PC-3 (cell line): ENCODE data around the gene PIGC. TPM values are rescaled to one million over a fixed set of nuclear protein-coding genes. Genes with fewer than 3 reads are reported as not detected.

Experiments
- ATAC-seq: fragments of 200-7000 bp; cut with Tn5 transposase; 2 replicates; pipeline ENCODE4 v1.9.1; 2020; ENCODE audit warnings: mild to moderate bottlenecking, moderate library complexity
- BruUV-seq: library from RNA; stranded (reverse); fragments of 400-500 nt; replicated peaks from 2 replicates; lab custom pipeline; 2021; lab: Mats Ljungman, UMichigan
- CTCF ChIA-PET: fragments of 300-600 bp; sonication (Branson Sonifier 250); formaldehyde crosslinking; loops from one replicate; lab custom pipeline; 2022; ENCODE audit warnings: antibody characterized with exemption; lab: Charles Lee
- POLR2A ChIA-PET: fragments of 300-600 bp; sonication (Branson Sonifier 250); formaldehyde crosslinking; loops from one replicate; lab custom pipeline; 2022; ENCODE audit warnings: antibody characterized with exemption; ENCODE audit not compliant: unreplicated experiment; lab: Charles Lee
- DNase-seq: peaks from one replicate; pipeline ENCODE4 v3.0.0-alpha.2; 2015
- H2AFZ ChIP-seq: fragments of 300-600 bp; sonication (generic); 2 replicates; pipeline ENCODE4 v1.6.0; 2016; ENCODE audit warnings: antibody characterized with exemption, low read length
- H3F3A ChIP-seq: fragments of 300-600 bp; sonication (generic); one replicate; pipeline ENCODE4 v1.6.0; 2017; ENCODE audit warnings: antibody characterized with exemption, low read length, control low read depth, mild to moderate bottlenecking; ENCODE audit not compliant: unreplicated experiment
- H3K27ac ChIP-seq: fragments of 300-600 bp; sonication (generic); 2 replicates; pipeline ENCODE4 v1.5.1; 2016; ENCODE audit warnings: mild to moderate bottlenecking, low read length
- H3K27me3 ChIP-seq: fragments of 300-600 bp; sonication (generic); 2 replicates; pipeline ENCODE4 v1.6.1; 2016; ENCODE audit warnings: low read length, mixed read lengths
- H3K36me3 ChIP-seq: fragments of 300-600 bp; sonication (generic); 2 replicates; pipeline ENCODE4 v1.6.1; 2016; ENCODE audit warnings: low read depth, mixed run types, low read length, mixed read lengths
- H3K4me1 ChIP-seq: fragments of 300-600 bp; sonication (generic); 2 replicates; pipeline ENCODE4 v1.5.1; 2016; ENCODE audit warnings: low read length; ENCODE audit not compliant: insufficient read depth
- H3K4me2 ChIP-seq: fragments of 300-600 bp; sonication (generic); 2 replicates; pipeline ENCODE4 v1.6.0; 2016; ENCODE audit warnings: low read length
- H3K4me3 ChIP-seq: fragments of 300-600 bp; sonication (generic); 2 replicates; pipeline ENCODE4 v1.5.1; 2016; ENCODE audit warnings: mild to moderate bottlenecking, low read length, mixed read lengths
- H3K79me2 ChIP-seq: fragments of 300-600 bp; sonication (generic); 2 replicates; pipeline ENCODE4 v1.6.1; 2017; ENCODE audit warnings: low read length, mixed read lengths
- H3K9ac ChIP-seq: fragments of 300-600 bp; sonication (generic); 2 replicates; pipeline ENCODE4 v1.6.0; 2016; ENCODE audit warnings: mild to moderate bottlenecking, low read length
- H3K9me2 ChIP-seq: fragments of 300-600 bp; sonication (generic); replicated peaks from 2 replicates; pipeline ENCODE4 v1.6.1; 2016; ENCODE audit warnings: mixed run types, low read length, mixed read lengths
- H3K9me3 ChIP-seq: fragments of 300-600 bp; sonication (generic); 2 replicates; pipeline ENCODE4 v1.6.1; 2016; ENCODE audit warnings: low read length, mixed read lengths
- H4K20me1 ChIP-seq: fragments of 300-600 bp; sonication (generic); 2 replicates; pipeline ENCODE4 v1.6.1; 2016; ENCODE audit warnings: low read length, mixed read lengths
- EZH2 ChIP-seq: fragments of 300-600 bp; sonication (generic); IDR thresholded peaks from one replicate; pipeline ENCODE4 v1.6.1; 2017; ENCODE audit warnings: antibody characterized with exemption, mild to moderate bottlenecking, low read length; ENCODE audit not compliant: unreplicated experiment
- EZH2phosphoT487 ChIP-seq: fragments of 300-600 bp; sonication (generic); IDR thresholded peaks from 2 replicates; pipeline ENCODE4 v1.6.1; 2018; ENCODE audit warnings: mild to moderate bottlenecking, antibody characterized with exemption, low read length, borderline replicate concordance
- intact Hi-C: fragments of 100-400 bp; cut with micrococcal nuclease; formaldehyde crosslinking; loops from 2 replicates; pipeline ENCODE4 v1.9.0; 2023
- total RNA-seq: library from RNA; depleted of rRNA; stranded (reverse); fragments of >200 nt; gene quantifications from 2 replicates; pipeline ENCODE4 v1.2.3, GENCODE V29; 2014
- TF ChIP-seq, protein P1 (sequence below): fragments of 300-600 bp; sonication (generic); conservative IDR thresholded peaks from 2 replicates; pipeline ENCODE4 v1.5.1; 2017; ENCODE audit warnings: antibody characterized with exemption, low read depth, mild to moderate bottlenecking, low read length

The PIGC gene
- total RNA-seq, 1 experiment from 2014 or later, result 70.5 TPM

DNA sequence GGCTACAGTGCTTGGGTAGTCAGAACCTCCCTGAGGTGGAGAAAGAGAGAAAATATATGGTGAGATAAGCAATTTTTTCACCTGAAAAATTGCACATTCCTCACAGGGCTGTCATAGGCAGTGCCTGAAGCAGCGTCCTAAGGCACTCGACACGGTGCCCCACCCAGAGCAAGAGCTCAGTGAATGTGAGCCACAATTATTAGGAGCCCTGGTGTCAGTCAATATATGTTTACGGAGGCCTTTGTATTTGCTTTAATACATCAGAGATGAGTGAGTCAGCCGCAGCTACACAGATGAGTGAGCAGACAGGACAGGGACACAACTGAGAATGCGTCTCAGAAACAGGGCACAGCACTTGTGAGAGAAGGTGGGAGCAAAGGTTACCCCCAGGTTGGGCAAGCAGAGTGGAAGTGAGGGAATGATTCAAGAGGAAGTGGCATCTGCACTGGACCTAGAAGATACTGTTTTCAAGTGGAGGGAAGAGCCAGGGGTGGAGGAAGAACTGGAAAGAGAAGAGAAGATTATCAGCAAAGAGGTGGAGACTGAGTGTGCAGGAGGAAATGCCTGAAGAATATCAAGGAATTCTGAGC lies 5.2 kb upstream of the PIGC start:
- Histone ChIP-seq H3K27me3 (no peaks in the 10 kb centered on the region), H3K4me2 (peak overlapping the region; percentile 76), H2AFZ (peak overlapping the region; percentile 58), H4K20me1 (no peaks in the 10 kb centered on the region), H3K9ac (peak overlapping the region; percentile 53), H3K36me3 (no peaks in the 10 kb centered on the region), H3K4me1 (peaks cover 86% of the 10 kb centered on the region), H3F3A (peaks cover 21% of the 10 kb centered on the region), H3K79me2 (no peaks in the 10 kb centered on the region), H3K4me3 (peak overlapping the region; percentile 45), H3K9me2 (no peaks in the 10 kb centered on the region), H3K9me3 (no peaks in the 10 kb centered on the region), H3K27ac (peak overlapping the region; percentile 86)
- ChIA-PET POLR2A (interaction anchor here (0.5 to 1.0 kb wide), 5 partner anchors 64 to 153 kb away, joined by 3 to 27 read pairs (median 3); partner anchors contain the start of gene SUCO), CTCF (interaction anchor here (0.6 to 2.0 kb wide), 8 partner anchors 32 to 446 kb away, joined by 3 to 19 read pairs (median 4); partner anchors contain the start of gene SUCO)
- DNase-seq (peak; percentile 100), ATAC-seq (peak; percentile 64)
- TF ChIP-seq EZH2phosphoT487 (no peak), EZH2 (no peak)
- TF ChIP-seq, protein P1, sequence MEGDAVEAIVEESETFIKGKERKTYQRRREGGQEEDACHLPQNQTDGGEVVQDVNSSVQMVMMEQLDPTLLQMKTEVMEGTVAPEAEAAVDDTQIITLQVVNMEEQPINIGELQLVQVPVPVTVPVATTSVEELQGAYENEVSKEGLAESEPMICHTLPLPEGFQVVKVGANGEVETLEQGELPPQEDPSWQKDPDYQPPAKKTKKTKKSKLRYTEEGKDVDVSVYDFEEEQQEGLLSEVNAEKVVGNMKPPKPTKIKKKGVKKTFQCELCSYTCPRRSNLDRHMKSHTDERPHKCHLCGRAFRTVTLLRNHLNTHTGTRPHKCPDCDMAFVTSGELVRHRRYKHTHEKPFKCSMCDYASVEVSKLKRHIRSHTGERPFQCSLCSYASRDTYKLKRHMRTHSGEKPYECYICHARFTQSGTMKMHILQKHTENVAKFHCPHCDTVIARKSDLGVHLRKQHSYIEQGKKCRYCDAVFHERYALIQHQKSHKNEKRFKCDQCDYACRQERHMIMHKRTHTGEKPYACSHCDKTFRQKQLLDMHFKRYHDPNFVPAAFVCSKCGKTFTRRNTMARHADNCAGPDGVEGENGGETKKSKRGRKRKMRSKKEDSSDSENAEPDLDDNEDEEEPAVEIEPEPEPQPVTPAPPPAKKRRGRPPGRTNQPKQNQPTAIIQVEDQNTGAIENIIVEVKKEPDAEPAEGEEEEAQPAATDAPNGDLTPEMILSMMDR, result no peak
- BruUV-seq, result no TSS peak
- intact Hi-C loops, result loop anchor here (1.0 kb wide), 5 partner anchors 50 to 270 kb away; no protein-coding TSS in a partner anchor

DNA sequence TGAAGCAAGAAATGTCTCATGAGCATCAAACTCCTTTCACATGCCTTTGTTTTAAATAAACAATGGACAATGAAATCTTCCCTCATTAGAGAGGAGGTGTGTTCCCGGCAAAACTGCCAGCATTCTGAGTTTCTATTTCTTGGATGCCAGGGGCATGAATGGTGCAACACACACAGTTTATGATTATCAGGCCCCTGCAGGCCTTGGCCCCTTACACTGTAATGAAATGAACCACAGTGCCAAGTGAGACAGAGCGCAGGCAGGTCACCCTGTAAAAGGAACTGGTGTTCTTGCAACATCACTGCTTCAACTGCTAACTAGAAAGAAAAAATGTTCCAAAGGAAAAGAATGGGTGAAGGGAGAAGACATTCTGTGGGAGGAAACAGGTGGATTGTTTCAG lies 3.8 kb upstream of the PIGC start:
- POLR2A ChIA-PET, result interaction anchor here (0.7 kb wide), 1 partner anchor 407 kb away, joined by 3 read pairs; no protein-coding TSS in a partner anchor
- CTCF ChIA-PET, result interaction anchor here (0.6 kb wide), 1 partner anchor 85 kb away, joined by 3 read pairs; no protein-coding TSS in a partner anchor
- Histone ChIP-seq H3K9ac (no peak overlapping the region), H3F3A (peaks cover 21% of the 10 kb centered on the region), H3K27ac (peak overlapping the region; percentile 86), H3K4me2 (peak overlapping the region; percentile 76; the same call in 1 of the 2 replicates), H3K79me2 (peaks cover 12% of the 10 kb centered on the region), H3K36me3 (no peaks in the 10 kb centered on the region), H3K27me3 (no peaks in the 10 kb centered on the region), H3K9me2 (no peaks in the 10 kb centered on the region), H3K4me3 (no peak overlapping the region), H2AFZ (no peak overlapping the region), H3K4me1 (peaks cover 80% of the 10 kb centered on the region), H3K9me3 (no peaks in the 10 kb centered on the region), H4K20me1 (no peaks in the 10 kb centered on the region)
- peak; percentile 39 for DNase-seq
- BruUV-seq, result no TSS peak
- no peak for ATAC-seq
- intact Hi-C loops, result no loop called here
- TF ChIP-seq EZH2 (no peak), EZH2phosphoT487 (no peak)
- TF ChIP-seq, protein P1, result no peak

GRCh38 chr1:172446547-172446946 lies 2.7 kb upstream of the PIGC start:
- Histone ChIP-seq H3K4me2 (no peak overlapping the region), H3K36me3 (peaks cover 6% of the 10 kb centered on the region), H3K4me1 (peaks cover 74% of the 10 kb centered on the region), H3K4me3 (no peak overlapping the region), H3K9ac (no peak overlapping the region), H3F3A (peaks cover 21% of the 10 kb centered on the region), H3K9me2 (no peaks in the 10 kb centered on the region), H3K9me3 (no peaks in the 10 kb centered on the region), H3K27me3 (no peaks in the 10 kb centered on the region), H2AFZ (no peak overlapping the region), H3K79me2 (peaks cover 23% of the 10 kb centered on the region), H3K27ac (no peak overlapping the region), H4K20me1 (no peaks in the 10 kb centered on the region)
- intact Hi-C loops, result no loop called here
- no TSS peak for BruUV-seq
- TF ChIP-seq, protein P1, result no peak
- TF ChIP-seq EZH2phosphoT487, result no peak
- no peak for TF ChIP-seq EZH2
- ATAC-seq, result no peak
- DNase-seq, result no peak
- CTCF ChIA-PET, result interaction anchor here (0.6 kb wide), 1 partner anchor 79 kb away, joined by 3 read pairs; no protein-coding TSS in a partner anchor
- POLR2A ChIA-PET, result no interaction called here
